GM21447 (cell line): Measurements from ENCODE around the gene PANK4.

Experiments used
- ATAC-seq: cut with Tn5 transposase; IDR thresholded peaks from one replicate; pipeline ENCODE4 v1.9.1; 2021; ENCODE audit not compliant: unreplicated experiment

PANK4 gene

DNA sequence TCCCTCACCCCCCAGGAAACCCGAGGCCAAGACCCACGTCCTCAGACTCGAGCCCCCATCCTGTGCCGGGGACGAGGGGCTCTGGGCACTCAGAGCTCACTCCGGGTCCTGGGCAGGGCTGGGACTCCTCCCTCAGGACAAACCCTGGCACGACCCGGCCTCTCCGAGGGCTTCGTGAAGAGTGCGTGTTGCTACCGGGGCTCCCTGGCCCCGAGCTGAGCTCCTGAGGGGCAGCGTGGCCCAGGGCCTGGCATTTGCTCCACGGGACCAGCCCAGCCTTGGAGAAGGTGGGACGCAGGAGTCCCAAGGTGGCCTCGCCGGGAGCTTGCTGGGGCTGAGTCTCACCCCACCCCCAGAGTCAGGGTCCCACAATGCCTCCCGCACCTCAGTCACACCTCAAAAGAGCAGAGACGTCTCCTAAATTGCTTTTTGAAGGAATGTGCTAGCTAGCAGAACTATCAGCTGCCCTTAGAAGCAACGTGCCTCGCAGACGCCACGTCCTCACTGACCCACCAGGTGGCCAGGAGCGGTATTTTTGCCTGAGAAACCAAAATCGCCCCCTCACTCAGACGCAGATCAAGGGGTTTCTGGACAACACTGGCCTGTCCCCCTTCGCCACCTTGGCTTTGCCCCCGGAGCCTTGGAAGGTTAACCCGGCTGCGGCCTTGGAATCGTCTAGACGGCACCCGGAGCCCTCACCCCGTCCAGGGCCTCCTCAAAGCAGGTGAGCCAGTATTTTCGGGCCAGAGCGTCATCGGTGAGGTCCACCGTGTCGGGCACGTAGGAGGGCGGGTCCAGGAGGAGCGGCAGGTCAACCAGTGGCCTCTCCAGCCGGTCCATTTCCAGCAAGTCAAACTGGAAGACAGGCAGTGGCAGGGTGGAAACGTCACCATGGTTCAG lies 11.3 kb downstream of the PANK4 start:
- no peak for ATAC-seq

DNA sequence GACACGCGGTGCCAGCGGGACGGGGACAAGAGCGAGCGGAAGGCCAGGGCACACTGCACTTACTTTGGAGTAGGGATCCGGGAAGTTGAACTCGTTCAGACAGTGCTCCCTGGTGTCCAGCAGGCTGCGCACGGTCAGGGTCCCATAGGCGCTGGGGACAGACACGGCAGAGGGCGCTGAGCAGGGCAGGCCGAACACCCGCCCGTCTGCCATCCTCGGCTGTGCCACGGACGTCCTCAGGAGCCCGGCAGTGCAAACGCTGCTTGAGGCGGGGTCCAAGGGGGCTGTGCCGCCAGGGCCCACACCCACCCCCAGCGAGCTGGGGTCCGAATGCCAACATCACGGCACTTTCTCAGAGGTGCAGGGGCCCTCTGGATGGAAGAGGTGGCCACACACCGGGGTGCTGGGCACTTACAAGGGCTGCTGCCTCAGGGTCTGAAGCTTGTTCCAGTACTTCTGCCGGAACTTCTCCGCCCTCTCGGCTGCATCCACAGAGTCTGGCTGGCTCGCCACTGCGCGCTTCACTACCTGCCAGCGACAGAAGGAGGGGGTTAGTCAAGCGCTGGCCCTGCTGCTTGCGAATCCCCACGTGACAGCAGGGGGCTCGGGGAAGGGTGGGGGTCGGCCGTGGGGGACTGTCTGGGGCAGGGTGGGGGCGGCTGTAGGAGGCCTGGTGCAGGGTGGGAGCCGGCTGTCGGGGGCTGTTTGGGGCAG lies 12.3 kb downstream of the PANK4 start:
- no peak for ATAC-seq

DNA sequence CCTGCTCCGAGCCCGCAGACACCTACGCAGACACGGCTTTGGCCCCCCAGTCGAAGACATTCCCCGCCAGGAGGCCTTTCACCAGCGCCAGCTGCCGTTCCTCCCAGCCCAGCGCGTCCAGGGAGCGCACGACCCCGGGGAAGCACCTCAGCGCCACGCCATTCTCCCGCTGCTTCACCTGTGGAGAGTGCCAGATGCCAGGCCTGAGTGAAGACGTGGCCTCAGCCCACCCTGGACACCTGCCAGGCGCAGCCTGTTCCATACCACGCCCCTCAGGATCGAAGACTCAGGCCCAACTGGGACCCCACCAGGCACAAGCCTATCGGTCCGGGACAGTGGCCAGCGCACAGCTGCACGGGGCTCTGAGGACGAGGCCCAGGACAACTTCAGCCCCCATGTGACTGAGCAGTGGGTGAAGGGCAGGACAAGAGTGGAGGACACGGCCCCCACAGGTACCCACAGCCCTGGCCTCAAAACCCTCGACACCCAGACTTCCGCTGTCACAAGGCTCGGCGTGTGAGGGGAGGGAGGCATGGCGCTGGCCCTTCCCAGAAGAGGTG lies 13.5 kb downstream of the PANK4 start:
- no peak for ATAC-seq

DNA sequence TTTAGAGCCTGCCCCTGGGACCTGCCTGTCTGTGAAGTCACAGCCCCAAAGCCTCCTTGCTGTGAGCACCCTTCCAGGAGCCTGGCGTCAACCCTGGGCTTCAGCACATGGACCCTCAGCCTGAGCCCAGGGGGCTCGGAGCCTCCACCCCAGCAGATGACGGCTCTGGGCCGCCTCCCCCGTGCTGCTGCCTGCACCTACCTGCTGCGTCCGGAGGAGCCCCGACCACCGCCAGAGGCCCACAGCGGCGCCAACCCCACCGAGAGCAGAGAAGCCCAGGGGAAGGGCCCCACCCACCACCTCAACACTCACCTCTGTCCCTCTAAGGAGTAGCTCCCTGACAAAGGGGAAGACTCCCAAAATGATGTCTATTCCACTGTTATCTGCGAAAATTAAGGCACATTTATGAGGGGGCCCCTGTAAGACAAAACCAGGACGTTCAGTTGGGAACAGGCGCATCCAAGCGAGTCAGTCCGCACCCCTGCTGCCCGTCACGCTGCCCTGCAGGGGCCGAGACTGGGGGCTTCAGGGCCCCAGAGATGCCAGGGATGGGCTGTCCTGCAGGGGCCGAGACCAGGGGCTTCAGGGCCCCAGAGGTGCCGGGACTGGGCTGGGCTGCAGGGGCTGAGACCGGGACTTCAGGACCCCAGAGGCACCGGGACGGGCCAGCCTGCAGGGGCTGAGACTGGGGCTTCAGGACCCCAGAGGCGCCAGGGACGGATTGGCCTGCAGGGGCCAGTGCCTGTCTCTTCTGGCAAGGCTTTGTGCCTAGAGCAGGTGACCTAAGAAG lies 15.8 kb downstream of the PANK4 start:
- no peak for ATAC-seq

DNA sequence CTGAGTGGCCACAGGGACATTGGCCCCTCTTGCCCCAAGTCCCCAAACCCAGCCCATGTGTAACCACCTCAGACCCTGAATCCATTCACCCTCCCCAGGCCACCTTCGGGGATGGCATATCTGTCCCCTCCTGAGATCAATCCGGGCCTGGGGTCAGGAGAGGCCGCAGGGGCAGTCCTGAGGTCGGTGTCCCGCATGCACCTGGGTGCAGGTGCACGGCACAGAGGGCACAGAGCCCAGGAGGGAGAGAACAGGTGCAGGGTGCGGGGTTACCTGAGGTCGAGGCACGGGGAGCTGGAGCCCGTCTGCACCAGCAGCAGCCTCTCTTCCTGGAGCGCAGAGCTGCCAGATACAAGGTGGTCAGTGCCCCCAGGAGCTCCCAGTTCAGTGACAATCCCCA lies 16.8 kb downstream of the PANK4 start:
- ATAC-seq, result no peak

DNA sequence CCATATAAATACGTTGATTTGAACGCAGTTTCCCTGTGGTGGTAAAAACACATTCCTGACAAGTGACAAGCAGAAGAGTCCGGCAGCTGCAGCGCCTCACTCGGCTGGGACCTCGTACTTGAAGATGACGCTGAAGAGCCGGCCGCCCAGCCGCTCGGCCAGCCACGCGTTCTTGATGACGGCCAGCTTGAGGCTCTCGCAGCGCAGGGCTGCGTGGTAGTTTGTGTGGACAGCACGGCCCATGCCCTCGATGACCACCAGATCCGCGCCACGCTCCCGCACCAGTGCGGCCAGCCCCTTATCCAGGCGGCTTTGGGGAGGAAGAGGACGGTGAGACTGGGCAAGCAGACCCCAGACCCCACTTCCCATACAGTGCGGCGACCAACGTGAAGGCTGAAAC lies 17.6 kb downstream of the PANK4 start:
- ATAC-seq, result no peak

DNA sequence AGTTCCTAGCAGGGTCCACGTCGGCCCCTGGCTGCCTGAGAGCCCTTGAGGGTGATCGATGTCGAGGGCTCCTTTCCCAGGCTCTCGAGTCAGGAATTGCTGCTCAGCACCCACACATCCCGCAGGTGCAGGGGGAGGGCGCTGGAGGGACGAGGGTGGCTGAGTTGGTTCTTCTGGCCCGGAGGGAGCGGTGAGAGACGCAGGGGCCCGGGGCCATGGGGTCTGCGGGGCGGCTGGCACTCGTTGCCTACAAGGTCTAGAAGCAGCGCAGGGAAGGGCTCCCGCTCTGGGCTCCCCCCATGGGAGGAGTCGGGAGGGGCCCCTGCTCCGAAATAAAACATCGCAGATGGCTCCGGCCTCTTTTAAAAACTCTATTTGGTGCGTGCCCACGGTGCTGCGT lies 18.2 kb downstream of the PANK4 start:
- ATAC-seq, result no peak

DNA sequence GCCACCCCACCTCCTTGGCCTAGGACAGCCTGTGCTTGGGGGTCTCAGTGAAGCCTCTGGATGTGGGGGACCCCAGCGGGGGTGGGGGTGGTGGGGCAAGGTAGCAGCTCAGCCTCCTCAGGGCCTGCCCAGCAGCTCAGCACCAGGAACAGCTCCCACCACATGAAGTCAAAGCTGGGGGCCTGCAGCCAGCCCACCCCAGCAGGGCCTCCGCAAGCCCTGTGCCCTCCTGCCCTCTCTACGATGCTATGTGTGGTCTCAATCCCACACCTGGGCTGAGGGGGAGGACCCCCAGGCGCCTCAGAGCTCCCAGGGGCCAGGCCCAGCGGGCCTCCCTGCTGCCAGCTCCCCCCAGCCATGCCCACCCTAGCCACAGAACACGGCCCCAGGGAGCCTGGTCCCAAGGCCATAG lies 18.6 kb downstream of the PANK4 start:
- no peak for ATAC-seq

DNA sequence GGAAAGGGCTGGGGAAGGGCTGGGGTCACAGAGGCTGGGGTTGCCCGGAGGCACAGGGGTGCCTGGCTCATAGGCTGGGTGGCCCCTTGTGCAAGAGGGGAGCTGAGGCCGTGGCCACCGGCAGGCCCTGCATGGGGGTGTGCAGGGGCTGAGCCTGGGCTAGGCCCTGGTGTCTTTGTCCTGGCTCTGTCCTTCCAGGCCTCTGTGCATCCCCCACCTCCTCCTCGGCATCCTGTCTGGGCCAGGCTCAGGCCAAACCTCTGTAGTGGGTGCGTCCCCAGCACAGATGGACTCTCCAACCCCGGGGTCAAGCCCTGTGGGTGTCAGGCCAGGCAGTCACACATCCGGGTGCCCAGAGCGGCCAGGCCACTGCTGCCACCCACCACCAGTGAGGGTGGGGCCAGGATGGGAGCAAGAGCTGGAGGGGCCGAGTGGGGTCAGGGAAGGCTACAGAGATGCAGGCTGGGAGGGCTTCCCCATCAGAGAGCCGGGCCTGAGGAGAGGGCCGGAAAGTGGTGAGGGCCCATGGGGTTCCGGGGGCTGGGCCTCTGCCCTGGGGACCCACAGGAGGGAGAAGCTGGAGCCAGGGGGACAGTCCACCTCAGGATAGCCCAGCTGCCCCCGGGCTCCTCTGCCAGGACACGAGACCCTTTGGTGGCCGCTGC lies 19.4 kb downstream of the PANK4 start:
- no peak for ATAC-seq

DNA sequence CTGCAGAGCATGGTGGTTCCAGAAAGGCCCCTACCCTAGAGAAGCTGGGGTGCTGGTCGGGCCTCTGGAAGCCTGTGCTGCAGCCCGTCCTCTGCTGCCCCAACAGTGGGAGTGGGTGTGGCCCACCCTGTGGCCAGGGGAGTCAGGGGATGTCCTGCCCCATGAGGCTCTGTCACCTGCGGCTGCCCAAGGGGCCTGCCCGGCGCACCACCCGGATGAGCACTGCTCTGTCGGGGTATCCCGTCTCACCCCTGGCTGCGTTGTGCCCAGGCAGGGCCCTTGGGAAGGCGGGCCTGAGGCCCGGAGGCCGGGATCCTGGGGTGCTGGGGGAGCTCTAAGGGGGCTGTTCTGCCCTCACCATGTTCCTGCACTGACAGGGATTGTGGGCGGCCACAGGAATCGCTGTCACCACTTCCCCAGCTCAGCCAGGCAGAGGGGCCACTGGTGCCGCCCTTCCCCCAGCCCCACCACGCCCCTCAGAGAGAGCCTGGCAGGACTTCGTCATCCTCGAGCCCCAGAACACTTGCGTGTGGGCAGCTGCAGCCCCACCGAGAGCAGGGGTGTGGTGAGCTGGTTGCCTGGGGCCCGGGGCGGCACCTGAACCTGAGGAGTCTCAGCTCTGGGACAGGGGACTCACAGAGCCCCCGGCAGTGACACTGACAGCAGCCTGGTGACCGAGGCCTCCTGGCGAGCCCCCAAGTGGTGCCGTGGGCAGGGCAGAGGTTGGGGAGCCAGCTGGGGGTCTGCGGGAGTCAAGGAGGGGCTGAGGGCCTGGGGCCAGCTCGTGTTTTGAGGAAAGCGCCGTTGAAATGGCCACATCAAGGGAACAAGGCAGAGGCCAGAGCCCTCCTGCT lies 20.2 kb downstream of the PANK4 start:
- ATAC-seq, result no peak

DNA sequence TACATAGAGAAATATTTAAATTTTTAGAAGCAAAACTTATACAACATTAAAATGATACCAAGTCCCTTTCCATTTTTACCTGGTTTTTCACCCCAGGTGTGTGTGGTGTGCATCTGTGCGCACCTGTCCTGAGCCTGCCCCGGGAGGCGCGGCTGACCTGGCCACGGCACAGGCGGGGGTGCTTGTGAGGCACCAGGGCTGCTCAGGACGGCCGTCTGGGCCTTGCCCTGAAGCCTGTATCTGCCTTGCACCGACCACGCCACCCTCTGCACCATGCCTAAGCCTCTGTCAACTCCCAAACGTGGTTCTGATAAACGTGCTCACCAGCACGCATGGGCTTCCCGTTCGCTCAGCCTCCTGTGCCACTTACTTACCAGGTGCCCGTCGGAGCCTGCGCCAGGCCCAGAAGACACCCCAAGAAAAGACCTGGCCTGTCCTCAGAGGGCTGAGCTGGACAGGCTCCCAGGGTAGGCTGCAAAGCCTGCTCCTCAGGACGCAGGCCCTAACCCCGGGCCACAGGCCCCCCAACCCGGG lies 20.9 kb downstream of the PANK4 start:
- no peak for ATAC-seq

DNA sequence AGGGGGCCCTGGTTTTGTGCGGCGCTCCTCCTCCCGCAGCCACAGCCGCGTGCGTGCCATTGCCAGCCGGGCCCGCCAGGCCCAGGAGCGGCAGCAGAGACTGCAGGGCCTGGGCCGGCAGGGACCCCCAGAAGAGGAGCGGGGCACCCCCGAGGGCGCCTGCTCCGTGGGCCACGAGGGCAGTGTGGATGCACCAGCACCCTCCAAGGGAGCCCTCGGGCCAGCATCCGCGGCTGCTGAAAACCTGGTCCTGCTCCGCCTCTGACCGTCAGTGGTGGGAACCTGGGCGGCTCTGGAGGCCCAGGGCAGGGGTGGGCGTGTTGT lies 21.5 kb downstream of the PANK4 start:
- ATAC-seq, result no peak

DNA sequence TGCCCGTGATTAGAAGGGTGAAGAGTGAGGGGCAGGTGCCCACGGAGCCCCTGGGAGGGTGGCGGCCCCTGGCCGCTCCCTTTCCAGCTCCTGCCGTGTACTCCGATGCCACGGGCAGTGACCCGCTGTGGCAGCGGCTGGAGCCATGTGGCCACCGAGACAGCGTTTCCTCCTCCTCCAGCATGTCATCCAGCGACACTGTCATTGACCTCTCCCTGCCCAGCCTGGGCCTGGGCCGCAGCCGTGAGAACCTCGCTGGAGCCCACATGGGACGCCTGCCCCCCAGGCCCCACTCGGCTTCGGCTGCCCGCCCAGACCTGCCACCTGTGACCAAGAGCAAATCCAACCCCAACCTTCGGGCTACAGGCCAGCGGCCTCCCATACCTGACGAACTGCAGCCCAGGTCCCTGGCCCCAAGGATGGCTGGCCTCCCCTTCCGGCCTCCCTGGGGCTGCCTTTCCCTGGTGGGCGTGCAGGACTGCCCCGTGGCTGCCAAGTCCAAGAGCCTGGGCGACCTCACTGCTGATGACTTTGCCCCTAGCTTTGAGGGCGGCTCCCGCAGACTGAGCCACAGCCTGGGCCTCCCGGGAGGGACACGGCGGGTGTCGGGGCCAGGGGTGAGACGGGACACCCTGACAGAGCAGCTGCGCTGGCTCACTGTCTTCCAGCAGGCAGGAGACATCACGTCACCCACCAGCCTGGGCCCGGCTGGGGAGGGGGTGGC lies 22.0 kb downstream of the PANK4 start:
- ATAC-seq, result no peak

DNA sequence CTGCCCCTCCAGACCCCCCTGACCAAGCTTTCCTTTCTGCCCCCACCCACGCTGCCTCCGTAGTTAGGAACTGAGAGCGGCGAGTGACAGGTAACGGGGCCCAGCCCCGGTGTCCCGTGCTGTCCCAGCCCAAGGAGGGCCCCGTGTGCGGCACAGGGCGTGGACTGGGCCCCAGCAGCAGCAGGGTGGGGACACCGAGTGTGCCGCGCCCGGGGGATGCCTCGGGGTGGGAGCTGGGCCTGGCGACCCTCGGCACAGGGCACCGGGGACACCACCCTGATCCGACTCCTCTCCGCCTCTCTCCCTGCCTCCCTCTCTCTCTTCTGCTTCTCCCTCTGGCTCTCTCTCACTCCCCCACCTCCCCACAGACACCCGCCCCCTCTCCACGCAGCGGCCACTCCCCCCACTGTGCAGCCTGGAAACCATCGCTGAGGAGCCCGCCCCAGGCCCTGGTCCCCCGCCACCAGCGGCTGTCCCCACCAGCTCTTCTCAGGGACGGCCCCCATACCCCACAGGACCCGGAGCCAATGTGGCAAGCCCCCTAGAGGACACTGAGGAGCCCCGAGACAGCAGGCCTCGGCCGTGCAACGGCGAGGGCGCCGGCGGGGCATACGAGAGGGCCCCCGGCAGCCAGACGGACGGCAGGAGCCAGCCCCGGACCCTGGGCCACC lies 22.7 kb downstream of the PANK4 start:
- ATAC-seq, result no peak

DNA sequence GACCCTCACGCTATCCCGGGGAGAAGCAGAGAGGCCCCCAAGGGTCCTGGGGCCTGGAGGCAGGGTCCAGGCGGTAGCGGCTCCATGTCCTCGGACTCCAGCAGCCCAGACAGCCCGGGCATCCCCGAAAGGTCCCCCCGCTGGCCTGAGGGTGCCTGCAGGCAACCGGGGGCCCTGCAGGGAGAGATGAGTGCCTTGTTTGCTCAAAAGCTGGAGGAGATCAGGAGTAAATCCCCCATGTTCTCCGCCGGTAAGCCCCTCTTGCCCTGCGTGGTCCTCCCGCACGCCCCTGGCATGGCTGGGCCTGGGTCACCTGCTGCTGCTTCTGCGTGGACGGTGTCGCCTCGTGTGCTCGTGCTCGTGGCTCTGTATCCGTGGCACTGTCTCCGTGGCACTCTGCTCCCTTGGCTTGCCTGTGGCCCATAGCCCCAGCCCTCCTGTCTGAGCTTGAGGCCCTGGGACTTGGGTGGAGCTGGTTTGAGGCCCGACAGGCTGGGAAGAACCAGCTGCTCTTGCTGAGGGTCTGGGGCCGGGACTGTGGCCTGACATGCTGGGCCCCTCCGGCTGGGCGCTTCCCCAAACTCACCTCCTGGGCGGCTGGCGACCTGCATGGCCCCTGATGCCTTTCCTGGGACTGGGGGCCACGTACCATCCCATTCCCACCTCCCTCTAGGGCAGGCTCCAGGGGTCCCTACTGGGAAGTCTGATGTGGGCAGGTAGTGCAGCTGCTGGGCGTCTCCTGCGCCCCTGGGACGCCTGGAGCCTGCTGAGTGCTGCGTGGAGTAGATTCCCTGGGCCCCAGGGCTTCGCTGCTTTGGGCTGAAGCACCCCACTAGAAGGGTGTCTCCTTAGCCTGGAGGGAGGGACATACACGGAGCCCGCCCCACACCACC lies 23.5 kb downstream of the PANK4 start:
- ATAC-seq, result no peak

DNA sequence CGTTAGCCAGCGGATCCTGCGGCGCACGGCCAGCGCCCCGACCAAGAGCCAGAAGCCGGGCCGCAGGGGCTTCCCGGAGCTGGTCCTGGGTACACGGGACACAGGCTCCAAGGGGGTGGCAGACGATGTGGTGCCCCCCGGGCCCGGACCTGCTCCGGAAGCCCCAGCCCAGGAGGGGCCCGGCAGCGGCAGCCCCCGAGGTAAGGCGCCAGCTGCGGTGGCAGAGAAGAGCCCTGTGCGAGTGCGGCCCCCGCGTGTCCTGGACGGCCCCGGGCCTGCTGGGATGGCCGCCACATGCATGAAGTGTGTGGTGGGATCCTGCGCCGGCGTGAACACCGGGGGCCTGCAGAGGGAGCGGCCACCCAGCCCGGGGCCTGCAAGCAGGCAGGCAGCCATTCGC lies 24.2 kb downstream of the PANK4 start:
- no peak for ATAC-seq

DNA sequence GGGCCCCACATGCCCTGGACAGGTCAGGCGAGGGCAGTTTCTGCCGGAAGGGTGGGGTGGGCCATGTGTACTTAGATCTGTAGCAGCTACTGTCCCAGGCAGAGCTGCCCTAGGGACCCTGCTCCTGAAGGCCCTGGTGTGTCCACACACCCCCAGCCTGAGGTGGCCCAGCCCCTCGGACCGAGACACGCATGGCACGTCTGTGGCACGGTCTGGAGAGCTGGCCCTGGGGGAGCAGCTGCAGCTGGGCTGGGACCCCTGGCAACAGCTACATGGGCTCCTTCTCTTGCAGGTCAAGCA lies 24.6 kb downstream of the PANK4 start:
- no peak for ATAC-seq
